ENCODE results near the gene DNAJB6.
A peak's percentile ranks its signal among the peaks of the same experiment; 100 is the strongest.

DNA sequence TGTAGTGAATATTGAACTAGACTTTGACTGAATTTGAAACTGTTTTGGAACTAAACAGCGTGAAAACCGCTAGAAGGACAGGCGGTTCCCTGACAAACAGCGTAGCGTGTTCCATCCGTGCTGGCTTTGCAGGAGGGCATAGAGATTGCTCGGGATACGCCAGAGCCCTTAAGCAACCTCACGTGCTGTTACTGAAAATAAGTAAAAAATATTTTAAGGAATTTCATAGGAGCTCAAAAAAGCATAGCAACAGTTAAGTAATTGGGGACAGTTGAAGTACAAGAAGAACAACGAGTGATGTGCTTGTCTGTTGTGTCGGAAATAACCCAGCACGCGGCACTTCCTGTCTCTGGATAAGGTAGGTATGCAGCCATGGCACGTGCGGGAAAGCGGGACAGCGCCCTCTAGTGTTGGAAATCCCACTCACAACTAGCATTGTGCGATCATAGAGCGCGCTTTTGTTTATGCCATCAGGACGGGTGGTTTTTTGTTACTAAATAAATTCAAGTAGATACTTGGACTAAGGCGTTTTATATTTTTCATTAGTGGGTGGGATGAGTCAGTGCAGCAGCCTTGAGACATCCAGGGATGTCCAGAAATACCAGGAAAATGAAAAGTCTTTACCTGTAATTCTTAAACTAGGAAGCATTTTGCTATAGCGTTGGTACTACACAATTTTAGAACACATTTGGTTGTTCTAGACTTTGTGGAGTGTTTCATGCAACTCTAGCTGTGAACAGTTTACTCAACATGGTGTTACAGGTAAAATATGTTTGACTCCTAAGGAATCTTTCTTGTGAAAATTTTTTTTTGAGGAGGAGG, 50.4 kb downstream of the DNAJB6 start:
- TF ChIP-seq CTCF (conservative IDR thresholded peaks at IDR 0.05; ENCODE audit: low read length) (peak; percentile 95), EZH2phosphoT487 (IDR thresholded peaks at IDR 0.05; ENCODE audit: borderline replicate concordance, low read depth, low read length) (no peak)
